HepG2 (cell line): ENCODE results near the gene BRSK2. TPM values are rescaled to one million over a fixed set of nuclear protein-coding genes. Genes with fewer than 3 reads are reported as not detected.

Experiments used
- ATAC-seq: fragments of 200-7000 bp; cut with Tn5 transposase; 3 replicates; pipeline ENCODE4 v1.9.1; 2020; ENCODE audit warnings: mild to moderate bottlenecking, moderate library complexity
- BruUV-seq: library from RNA; stranded (reverse); fragments of 400-500 nt; replicated peaks from 2 replicates; lab custom pipeline; 2021; lab: Mats Ljungman, UMichigan
- CTCF ChIA-PET: fragments of 300-600 bp; formaldehyde crosslinking; extraction: SDS; loops from one replicate; lab custom pipeline; 2021; ENCODE audit warnings: low total read pairs, inconsistent platforms, low intra/inter-chr PET ratio; lab: Yijun Ruan, JAX
- POLR2A ChIA-PET: fragments of 350-600 bp; sonication (Branson Sonifier 250); formaldehyde crosslinking; loops from one replicate; lab custom pipeline; 2020; ENCODE audit warnings: antibody characterized with exemption, inconsistent platforms; lab: Yijun Ruan, JAX
- DNase-seq: peaks from one replicate; pipeline ENCODE4 v3.0.0-alpha.2; 2015; ENCODE audit warnings: low spot score
- FAIRE-seq: peaks from 3 replicates; lab custom pipeline; 2011; peaks lifted over from hg19 to GRCh38; lab: Jason Lieb, UNC
- H2AFZ ChIP-seq: one replicate; pipeline ENCODE4 v1.6.1; 2011; ENCODE audit warnings: low read length, inconsistent platforms
- H3K27ac ChIP-seq: fragments of 300-600 bp; 3 replicates; pipeline ENCODE4 v1.8.0; 2011; ENCODE audit warnings: mixed run types, mild to moderate bottlenecking, mixed read lengths, low read length, inconsistent platforms; ENCODE audit not compliant: insufficient read depth; ENCODE audit errors: extremely low read length
- H3K27me3 ChIP-seq, 2 experiments: fragments of 200-600 bp in 1 of 2; 2 replicates in 1 of 2; 3 replicates in 1 of 2; pipeline versions ENCODE4 v1.6.0 to v1.8.0; 2011; ENCODE audit warnings: low read length in 2 of 2, mild to moderate bottlenecking in 2 of 2, moderate library complexity in 2 of 2, inconsistent platforms in 1 of 2; ENCODE audit not compliant: insufficient read depth in 2 of 2, control insufficient read depth in 1 of 2
- H3K36me3 ChIP-seq, 2 experiments: fragments of 200-600 bp in 1 of 2; replicated peaks in 1 of 2; 2 replicates in 1 of 2; 3 replicates in 1 of 2; pipeline versions ENCODE4 v1.5.1 to v1.8.0; 2011; ENCODE audit warnings: low read length in 2 of 2, inconsistent platforms in 1 of 2; ENCODE audit not compliant: insufficient read depth in 2 of 2, control insufficient read depth in 1 of 2
- H3K4me1 ChIP-seq: 2 replicates; pipeline ENCODE4 v1.5.1; 2012; ENCODE audit warnings: low read length, inconsistent platforms; ENCODE audit not compliant: insufficient read depth
- H3K4me2 ChIP-seq: 2 replicates; pipeline ENCODE4 v1.6.0; 2011; ENCODE audit warnings: low read depth, low read length, inconsistent platforms
- H3K4me3 ChIP-seq, 3 experiments: fragments of 200-600 bp in 1 of 3; sonication (generic), shearing (Covaris generic) in 1 of 3; replicated peaks in 1 of 3; 2 replicates each; pipeline ENCODE4 v1.5.1; 2011 to 2016; ENCODE audit warnings: low read length in 3 of 3, inconsistent platforms in 2 of 3, low read depth in 2 of 3, mild to moderate bottlenecking in 2 of 3, control low read depth in 1 of 3, mixed read lengths in 1 of 3; ENCODE audit not compliant: insufficient read depth in 1 of 3
- H3K79me2 ChIP-seq: one replicate; pipeline ENCODE4 v1.6.1; 2011; ENCODE audit warnings: low read length, inconsistent platforms; ENCODE audit not compliant: insufficient read depth
- H3K9ac ChIP-seq: 2 replicates; pipeline ENCODE4 v1.6.0; 2011; ENCODE audit warnings: mild to moderate bottlenecking, low read depth, low read length, inconsistent platforms; ENCODE audit not compliant: insufficient read depth
- H3K9me3 ChIP-seq: 2 replicates; pipeline ENCODE4 v1.5.1; 2012; ENCODE audit warnings: mild to moderate bottlenecking, low read length
- H4K20me1 ChIP-seq: 2 replicates; pipeline ENCODE4 v1.6.0; 2011; ENCODE audit warnings: inconsistent platforms, mild to moderate bottlenecking, low read length, moderate library complexity; ENCODE audit not compliant: insufficient read depth
- FOXC1 ChIP-seq: sonication (generic); formaldehyde crosslinking; IDR thresholded peaks from 2 replicates; pipeline ENCODE4 v1.8.0; 2022; ENCODE audit warnings: mild to moderate bottlenecking, missing genetic modification reagents, borderline replicate concordance
- GZF1 ChIP-seq: sonication (generic); formaldehyde crosslinking; IDR thresholded peaks from 2 replicates; pipeline ENCODE4 v1.5.1; 2020; ENCODE audit warnings: mild to moderate bottlenecking, missing genetic modification reagents
- MTA1 ChIP-seq: sonication (generic); formaldehyde crosslinking; IDR thresholded peaks from 2 replicates; pipeline ENCODE4 v1.4.0; 2020; ENCODE audit warnings: missing genetic modification reagents, mild to moderate bottlenecking, borderline replicate concordance
- MYNN ChIP-seq: sonication (generic); formaldehyde crosslinking; IDR thresholded peaks from 2 replicates; pipeline ENCODE4 v1.4.0; 2020; ENCODE audit warnings: mild to moderate bottlenecking, low read depth, missing genetic modification reagents
- RFXAP ChIP-seq: sonication (generic); formaldehyde crosslinking; IDR thresholded peaks from 2 replicates; pipeline ENCODE4 v1.4.0; 2020; ENCODE audit warnings: missing genetic modification reagents, borderline replicate concordance
- ZFAT ChIP-seq: sonication (generic); formaldehyde crosslinking; conservative IDR thresholded peaks from 2 replicates; pipeline ENCODE4 v1.8.1; 2023; ENCODE audit warnings: missing genetic modification reagents, inconsistent platforms
- ZNF235 ChIP-seq: sonication (generic); formaldehyde crosslinking; IDR thresholded peaks from 2 replicates; pipeline ENCODE4 v1.8.1; 2023; ENCODE audit warnings: mild to moderate bottlenecking, missing genetic modification reagents, borderline replicate concordance
- ZSCAN20 ChIP-seq: sonication (generic); formaldehyde crosslinking; IDR thresholded peaks from 2 replicates; pipeline ENCODE4 v1.4.0; 2020; ENCODE audit warnings: missing genetic modification reagents, mild to moderate bottlenecking, borderline replicate concordance
- WGBS: methylation state at CpG from one replicate; pipeline ENCODE4 v1.1.6; 2017; ENCODE audit warnings: low lambda C conversion rate; 5-methylcytosine and 5-hydroxymethylcytosine counted together
- in situ Hi-C: cut with HindIII; loops from 2 replicates; pipeline ENCODE4 v1.10.0; 2017; ENCODE audit warnings: low pct_unique_long_range_greater_than_20kb; ENCODE audit not compliant: extremely low pct_ligation_motif_present
- intact Hi-C: fragments of 100-400 bp; cut with micrococcal nuclease; formaldehyde crosslinking; loops from one replicate; pipeline ENCODE4 v1.10.0; 2022; ENCODE audit not compliant: unreplicated experiment
- polyA plus RNA-seq, 8 experiments: library from polyadenylated mRNA; depleted of rRNA in 3 of 8; stranded (reverse) in 7 of 8; unstranded in 1 of 8; fragments of >200 nt; fragmentation: Illumina TruSeq in 4 of 8; extraction: Trizol in 4 of 8; gene quantifications; 2 replicates each; pipeline versions ENCODE4 v1.2.1 to v1.2.3, GENCODE V29; 2011 to 2016; ENCODE audit warnings: low read depth in 4 of 8, missing spikeins in 1 of 8, mixed read lengths in 1 of 8; ENCODE audit not compliant: insufficient read depth in 1 of 8
- total RNA-seq, 5 experiments: library from RNA; depleted of rRNA; stranded (reverse); fragments of >200 nt; fragmentation: Illumina TruSeq; extraction: Trizol; gene quantifications; 2 replicates each; pipeline ENCODE4 v1.2.3, GENCODE V29; 2016; ENCODE audit warnings: low read depth in 1 of 5
- TF ChIP-seq, protein P1 (sequence below): sonication (generic); formaldehyde crosslinking; IDR thresholded peaks from 2 replicates; pipeline ENCODE4 v1.4.0; 2020; ENCODE audit warnings: mild to moderate bottlenecking, missing genetic modification reagents
- TF ChIP-seq, protein P2 (sequence below): sonication (generic); formaldehyde crosslinking; IDR thresholded peaks from 2 replicates; pipeline ENCODE4 v1.8.0; 2022; ENCODE audit warnings: mild to moderate bottlenecking, missing genetic modification reagents
- TF ChIP-seq, protein P3 (sequence below): sonication (generic); IDR thresholded peaks from 2 replicates; pipeline ENCODE4 v1.6.1; 2016; ENCODE audit warnings: low read depth, borderline replicate concordance
- TF ChIP-seq, protein P4 (sequence below): sonication (generic); formaldehyde crosslinking; IDR thresholded peaks from 2 replicates; pipeline ENCODE4 v1.4.0; 2020; ENCODE audit warnings: missing genetic modification reagents

The BRSK2 gene
- total and polyA plus RNA-seq, 2 of the 13 experiments (the other 11 are each of a cell fraction or from before 2014, with no cell fraction given): 0.74 to 1.1 TPM

DNA sequence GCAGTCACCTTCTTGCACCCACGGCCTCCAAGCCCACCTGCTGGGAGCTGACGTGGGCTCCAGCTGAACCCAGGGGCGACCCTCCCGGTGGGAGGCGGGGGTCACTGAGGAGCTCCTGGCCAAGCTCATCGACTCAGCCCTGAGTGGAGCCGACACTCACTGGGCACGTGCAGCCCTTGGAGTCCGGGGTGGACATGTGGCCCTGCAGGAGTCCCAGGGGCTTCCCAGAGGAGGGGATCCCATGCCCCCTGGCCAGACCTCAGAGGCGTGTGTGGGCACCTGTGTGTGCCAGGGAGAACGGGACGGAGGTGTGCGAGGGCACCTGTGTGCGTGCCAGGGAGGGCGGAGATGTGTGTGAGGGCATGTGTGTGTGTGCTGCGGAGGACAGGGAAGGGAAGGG lies 20.8 kb upstream of the BRSK2 start:
- CTCF ChIA-PET: no interaction called here
- Histone ChIP-seq H3K27ac (no peak overlapping the region), H3K4me1 (no peaks in the 10 kb centered on the region), H3K79me2 (no peaks in the 10 kb centered on the region), H3K36me3 (no peaks in the 10 kb centered on the region), H3K9me3 (peaks cover 9% of the 10 kb centered on the region; the same call in 1 of the 2 replicates), H3K9ac (no peak overlapping the region), H2AFZ (no peak overlapping the region), H3K4me2 (no peak overlapping the region), H3K4me3 (no peak overlapping the region), H4K20me1 (0 out of 2 replicates have a peak, but pooled peaks cover 3% of the 10 kb centered on the region), H3K27me3 (peaks cover 15 to 62% of the 10 kb centered on the region in 2 experiments)
- ATAC-seq: no peak
- POLR2A ChIA-PET: no interaction called here
- no TSS peak for BruUV-seq
- whole genome bisulfite sequencing: 39% methylated on average over 15 of the region's 16 CpGs
- FAIRE-seq: no peak
- DNase-seq: no peak
- in situ Hi-C loops (no loop called here), intact Hi-C loops (no loop called here)
- TF ChIP-seq, protein P1, sequence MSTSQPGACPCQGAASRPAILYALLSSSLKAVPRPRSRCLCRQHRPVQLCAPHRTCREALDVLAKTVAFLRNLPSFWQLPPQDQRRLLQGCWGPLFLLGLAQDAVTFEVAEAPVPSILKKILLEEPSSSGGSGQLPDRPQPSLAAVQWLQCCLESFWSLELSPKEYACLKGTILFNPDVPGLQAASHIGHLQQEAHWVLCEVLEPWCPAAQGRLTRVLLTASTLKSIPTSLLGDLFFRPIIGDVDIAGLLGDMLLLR (CRISPR knock-in tag): no peak
- TF ChIP-seq GZF1 (CRISPR knock-in tag) (no peak), RFXAP (CRISPR knock-in tag) (no peak), FOXC1 (CRISPR knock-in tag) (no peak), MYNN (CRISPR knock-in tag) (no peak), ZNF235 (CRISPR knock-in tag) (no peak), MTA1 (CRISPR knock-in tag) (no peak), ZFAT (CRISPR knock-in tag) (no peak), ZSCAN20 (CRISPR knock-in tag) (no peak)
- TF ChIP-seq, protein P2, sequence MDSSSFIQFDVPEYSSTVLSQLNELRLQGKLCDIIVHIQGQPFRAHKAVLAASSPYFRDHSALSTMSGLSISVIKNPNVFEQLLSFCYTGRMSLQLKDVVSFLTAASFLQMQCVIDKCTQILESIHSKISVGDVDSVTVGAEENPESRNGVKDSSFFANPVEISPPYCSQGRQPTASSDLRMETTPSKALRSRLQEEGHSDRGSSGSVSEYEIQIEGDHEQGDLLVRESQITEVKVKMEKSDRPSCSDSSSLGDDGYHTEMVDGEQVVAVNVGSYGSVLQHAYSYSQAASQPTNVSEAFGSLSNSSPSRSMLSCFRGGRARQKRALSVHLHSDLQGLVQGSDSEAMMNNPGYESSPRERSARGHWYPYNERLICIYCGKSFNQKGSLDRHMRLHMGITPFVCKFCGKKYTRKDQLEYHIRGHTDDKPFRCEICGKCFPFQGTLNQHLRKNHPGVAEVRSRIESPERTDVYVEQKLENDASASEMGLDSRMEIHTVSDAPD: no peak
- TF ChIP-seq, protein P3, sequence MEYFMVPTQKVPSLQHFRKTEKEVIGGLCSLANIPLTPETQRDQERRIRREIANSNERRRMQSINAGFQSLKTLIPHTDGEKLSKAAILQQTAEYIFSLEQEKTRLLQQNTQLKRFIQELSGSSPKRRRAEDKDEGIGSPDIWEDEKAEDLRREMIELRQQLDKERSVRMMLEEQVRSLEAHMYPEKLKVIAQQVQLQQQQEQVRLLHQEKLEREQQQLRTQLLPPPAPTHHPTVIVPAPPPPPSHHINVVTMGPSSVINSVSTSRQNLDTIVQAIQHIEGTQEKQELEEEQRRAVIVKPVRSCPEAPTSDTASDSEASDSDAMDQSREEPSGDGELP: no peak
- TF ChIP-seq, protein P4, sequence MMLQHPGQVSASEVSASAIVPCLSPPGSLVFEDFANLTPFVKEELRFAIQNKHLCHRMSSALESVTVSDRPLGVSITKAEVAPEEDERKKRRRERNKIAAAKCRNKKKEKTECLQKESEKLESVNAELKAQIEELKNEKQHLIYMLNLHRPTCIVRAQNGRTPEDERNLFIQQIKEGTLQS (CRISPR knock-in tag): no peak
